Measurements from ENCODE around the gene AHNAK2. TPM values are rescaled to one million over a fixed set of nuclear protein-coding genes. Genes with fewer than 3 reads are reported as not detected.

AHNAK2 gene
- total and polyA plus RNA-seq, 2 of the 13 experiments (the other 11 are each of a cell fraction or from before 2014, with no cell fraction given) = 0.11 to 0.18 TPM

DNA sequence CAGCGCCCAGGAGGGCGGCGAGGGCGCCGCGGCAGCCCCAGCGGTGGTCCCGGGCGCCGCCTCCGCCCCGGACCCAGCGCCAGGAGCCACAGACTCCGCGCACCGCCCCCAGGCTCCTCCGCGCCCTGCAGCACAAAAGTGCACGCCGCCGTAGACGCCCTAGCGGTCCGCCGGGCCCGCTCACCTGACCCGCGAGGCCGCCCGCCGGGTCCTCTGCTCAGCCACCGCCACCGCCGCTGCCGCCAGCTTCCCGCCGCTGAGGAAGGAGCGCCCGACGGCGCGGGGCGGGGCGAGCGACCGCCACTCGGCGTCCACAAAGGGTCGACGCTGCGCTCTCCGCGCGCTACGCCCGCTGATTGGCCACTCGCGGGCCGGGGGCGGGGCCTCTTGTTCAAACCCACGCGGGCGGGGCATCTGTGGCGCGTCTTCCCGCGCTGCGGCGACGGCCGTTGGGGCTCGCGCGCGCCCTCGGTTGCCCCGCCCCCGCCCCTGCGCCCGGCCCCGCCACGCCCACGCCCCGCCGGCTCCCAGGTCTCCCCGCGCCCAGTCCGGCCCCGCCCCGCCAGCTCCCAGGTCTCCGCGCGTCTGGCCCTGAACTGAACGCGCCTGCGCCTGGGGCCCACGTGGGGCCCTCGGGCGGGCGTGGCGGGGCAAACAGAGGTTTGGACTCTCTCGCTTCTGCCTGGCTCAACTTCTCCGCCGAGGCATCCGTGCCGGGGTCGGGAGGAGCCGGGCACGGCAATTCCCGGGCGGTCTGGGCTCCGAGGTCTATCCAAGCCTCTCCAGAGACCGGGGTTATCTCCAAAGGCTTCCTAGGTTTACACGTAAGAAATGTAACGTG lies 42.9 kb upstream of the AHNAK2 start, which contains the start of gene CDCA4 (continued):
- TF ChIP-seq KLF16 (CRISPR knock-in tag; IDR thresholded peaks at IDR 0.05) (peak in 1 of 2 experiments; percentile 58; a peak in 1 of 4 replicates), CREM (IDR thresholded peaks at IDR 0.05) (no peak), CREM (CRISPR knock-in tag; IDR thresholded peaks at IDR 0.05) (no peak), HNRNPK (IDR thresholded peaks at IDR 0.05; ENCODE audit: low read depth, low read length, poor library complexity, severe bottlenecking) (no peak), MTA3 (CRISPR knock-in tag; IDR thresholded peaks at IDR 0.05) (no peak), HNF4A (CRISPR knock-in tag; IDR thresholded peaks at IDR 0.05) (peak; percentile 25; the same call in 1 of the 2 replicates), TBP (CRISPR knock-in tag; IDR thresholded peaks at IDR 0.05) (0 out of 2 replicates have a peak, but pooled peaks have one; percentile 8), KLF15 (CRISPR knock-in tag; IDR thresholded peaks at IDR 0.05; ENCODE audit: borderline replicate concordance) (no peak), NRL (CRISPR knock-in tag; IDR thresholded peaks at IDR 0.05; ENCODE audit: borderline replicate concordance) (peak; percentile 33; the same call in 1 of the 2 replicates), FOXA3 (CRISPR knock-in tag; IDR thresholded peaks at IDR 0.05) (no peak; the same call in 1 of the 2 replicates), SP2 (CRISPR knock-in tag; IDR thresholded peaks at IDR 0.05) (peak; percentile 75), RAD51 (IDR thresholded peaks at IDR 0.05; ENCODE audit: borderline replicate concordance) (no peak)
- TF ChIP-seq, protein P1, sequence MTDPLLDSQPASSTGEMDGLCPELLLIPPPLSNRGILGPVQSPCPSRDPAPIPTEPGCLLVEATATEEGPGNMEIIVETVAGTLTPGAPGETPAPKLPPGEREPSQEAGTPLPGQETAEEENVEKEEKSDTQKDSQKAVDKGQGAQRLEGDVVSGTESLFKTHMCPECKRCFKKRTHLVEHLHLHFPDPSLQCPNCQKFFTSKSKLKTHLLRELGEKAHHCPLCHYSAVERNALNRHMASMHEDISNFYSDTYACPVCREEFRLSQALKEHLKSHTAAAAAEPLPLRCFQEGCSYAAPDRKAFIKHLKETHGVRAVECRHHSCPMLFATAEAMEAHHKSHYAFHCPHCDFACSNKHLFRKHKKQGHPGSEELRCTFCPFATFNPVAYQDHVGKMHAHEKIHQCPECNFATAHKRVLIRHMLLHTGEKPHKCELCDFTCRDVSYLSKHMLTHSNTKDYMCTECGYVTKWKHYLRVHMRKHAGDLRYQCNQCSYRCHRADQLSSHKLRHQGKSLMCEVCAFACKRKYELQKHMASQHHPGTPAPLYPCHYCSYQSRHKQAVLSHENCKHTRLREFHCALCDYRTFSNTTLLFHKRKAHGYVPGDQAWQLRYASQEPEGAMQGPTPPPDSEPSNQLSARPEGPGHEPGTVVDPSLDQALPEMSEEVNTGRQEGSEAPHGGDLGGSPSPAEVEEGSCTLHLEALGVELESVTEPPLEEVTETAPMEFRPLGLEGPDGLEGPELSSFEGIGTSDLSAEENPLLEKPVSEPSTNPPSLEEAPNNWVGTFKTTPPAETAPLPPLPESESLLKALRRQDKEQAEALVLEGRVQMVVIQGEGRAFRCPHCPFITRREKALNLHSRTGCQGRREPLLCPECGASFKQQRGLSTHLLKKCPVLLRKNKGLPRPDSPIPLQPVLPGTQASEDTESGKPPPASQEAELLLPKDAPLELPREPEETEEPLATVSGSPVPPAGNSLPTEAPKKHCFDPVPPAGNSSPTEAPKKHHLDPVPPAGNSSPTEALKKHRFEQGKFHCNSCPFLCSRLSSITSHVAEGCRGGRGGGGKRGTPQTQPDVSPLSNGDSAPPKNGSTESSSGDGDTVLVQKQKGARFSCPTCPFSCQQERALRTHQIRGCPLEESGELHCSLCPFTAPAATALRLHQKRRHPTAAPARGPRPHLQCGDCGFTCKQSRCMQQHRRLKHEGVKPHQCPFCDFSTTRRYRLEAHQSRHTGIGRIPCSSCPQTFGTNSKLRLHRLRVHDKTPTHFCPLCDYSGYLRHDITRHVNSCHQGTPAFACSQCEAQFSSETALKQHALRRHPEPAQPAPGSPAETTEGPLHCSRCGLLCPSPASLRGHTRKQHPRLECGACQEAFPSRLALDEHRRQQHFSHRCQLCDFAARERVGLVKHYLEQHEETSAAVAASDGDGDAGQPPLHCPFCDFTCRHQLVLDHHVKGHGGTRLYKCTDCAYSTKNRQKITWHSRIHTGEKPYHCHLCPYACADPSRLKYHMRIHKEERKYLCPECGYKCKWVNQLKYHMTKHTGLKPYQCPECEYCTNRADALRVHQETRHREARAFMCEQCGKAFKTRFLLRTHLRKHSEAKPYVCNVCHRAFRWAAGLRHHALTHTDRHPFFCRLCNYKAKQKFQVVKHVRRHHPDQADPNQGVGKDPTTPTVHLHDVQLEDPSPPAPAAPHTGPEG (CRISPR knock-in tag; IDR thresholded peaks at IDR 0.05) = peak; percentile 53; the same call in 1 of the 2 replicates
- TF ChIP-seq, protein P2, sequence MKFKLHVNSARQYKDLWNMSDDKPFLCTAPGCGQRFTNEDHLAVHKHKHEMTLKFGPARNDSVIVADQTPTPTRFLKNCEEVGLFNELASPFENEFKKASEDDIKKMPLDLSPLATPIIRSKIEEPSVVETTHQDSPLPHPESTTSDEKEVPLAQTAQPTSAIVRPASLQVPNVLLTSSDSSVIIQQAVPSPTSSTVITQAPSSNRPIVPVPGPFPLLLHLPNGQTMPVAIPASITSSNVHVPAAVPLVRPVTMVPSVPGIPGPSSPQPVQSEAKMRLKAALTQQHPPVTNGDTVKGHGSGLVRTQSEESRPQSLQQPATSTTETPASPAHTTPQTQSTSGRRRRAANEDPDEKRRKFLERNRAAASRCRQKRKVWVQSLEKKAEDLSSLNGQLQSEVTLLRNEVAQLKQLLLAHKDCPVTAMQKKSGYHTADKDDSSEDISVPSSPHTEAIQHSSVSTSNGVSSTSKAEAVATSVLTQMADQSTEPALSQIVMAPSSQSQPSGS (CRISPR knock-in tag; IDR thresholded peaks at IDR 0.05) = no peak
- TF ChIP-seq, protein P3, sequence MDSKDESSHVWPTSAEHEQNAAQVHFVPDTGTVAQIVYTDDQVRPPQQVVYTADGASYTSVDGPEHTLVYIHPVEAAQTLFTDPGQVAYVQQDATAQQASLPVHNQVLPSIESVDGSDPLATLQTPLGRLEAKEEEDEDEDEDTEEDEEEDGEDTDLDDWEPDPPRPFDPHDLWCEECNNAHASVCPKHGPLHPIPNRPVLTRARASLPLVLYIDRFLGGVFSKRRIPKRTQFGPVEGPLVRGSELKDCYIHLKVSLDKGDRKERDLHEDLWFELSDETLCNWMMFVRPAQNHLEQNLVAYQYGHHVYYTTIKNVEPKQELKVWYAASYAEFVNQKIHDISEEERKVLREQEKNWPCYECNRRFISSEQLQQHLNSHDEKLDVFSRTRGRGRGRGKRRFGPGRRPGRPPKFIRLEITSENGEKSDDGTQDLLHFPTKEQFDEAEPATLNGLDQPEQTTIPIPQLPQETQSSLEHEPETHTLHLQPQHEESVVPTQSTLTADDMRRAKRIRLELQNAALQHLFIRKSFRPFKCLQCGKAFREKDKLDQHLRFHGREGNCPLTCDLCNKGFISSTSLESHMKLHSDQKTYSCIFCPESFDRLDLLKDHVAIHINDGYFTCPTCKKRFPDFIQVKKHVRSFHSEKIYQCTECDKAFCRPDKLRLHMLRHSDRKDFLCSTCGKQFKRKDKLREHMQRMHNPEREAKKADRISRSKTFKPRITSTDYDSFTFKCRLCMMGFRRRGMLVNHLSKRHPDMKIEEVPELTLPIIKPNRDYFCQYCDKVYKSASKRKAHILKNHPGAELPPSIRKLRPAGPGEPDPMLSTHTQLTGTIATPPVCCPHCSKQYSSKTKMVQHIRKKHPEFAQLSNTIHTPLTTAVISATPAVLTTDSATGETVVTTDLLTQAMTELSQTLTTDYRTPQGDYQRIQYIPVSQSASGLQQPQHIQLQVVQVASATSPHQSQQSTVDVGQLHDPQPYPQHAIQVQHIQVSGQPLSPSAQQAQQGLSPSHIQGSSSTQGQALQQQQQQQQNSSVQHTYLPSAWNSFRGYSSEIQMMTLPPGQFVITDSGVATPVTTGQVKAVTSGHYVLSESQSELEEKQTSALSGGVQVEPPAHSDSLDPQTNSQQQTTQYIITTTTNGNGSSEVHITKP (CRISPR knock-in tag; IDR thresholded peaks at IDR 0.05; ENCODE audit: low read depth) = no peak
- TF ChIP-seq, protein P4, sequence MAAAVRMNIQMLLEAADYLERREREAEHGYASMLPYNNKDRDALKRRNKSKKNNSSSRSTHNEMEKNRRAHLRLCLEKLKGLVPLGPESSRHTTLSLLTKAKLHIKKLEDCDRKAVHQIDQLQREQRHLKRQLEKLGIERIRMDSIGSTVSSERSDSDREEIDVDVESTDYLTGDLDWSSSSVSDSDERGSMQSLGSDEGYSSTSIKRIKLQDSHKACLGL (CRISPR knock-in tag; IDR thresholded peaks at IDR 0.05) = peak; percentile 90
